GM19463 (cell line): ENCODE measurements around the gene RAPGEF2.

Experiments used
- ATAC-seq: cut with Tn5 transposase; IDR thresholded peaks from one replicate; pipeline ENCODE4 v1.9.1; 2021; ENCODE audit warnings: mild to moderate bottlenecking, moderate library complexity; ENCODE audit not compliant: unreplicated experiment

RAPGEF2 gene

DNA sequence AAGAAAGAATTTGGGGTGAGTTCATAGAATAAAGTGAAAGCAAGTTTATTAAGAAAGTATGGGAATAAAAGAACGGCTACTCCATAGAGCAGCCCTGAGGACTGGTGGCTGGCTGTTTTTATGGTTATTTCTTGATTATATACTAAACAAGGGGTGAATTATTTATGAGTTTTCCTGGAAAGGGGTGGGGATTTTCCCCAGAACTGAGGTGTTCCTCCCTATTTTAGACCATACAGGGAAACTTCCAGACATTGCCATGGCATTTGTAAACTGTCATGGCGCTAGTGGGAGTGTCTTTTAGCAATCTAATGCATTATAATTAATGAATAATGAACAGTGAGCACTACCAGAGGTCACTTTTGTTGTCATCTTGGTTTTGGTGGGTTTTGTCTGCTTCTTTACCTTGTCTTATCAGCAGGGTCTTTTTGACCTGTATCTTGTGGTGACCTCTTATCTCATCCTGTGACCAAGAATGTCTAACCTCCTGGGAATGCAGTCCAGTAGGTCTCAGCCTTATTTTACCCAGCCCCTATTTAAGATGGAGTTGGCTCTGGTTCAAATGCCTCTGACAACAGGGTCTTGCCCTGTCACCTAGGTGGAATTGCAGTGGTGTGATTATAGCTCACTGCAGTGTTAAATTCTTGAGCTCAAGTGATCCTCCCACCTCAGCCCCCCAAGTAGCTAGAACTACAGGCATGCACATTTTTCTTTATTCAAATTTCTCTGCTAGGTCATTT is 27.1 kb downstream of the RAPGEF2 start:
- no peak for ATAC-seq

GRCh38 chr4:159131564-159131963 is 28.7 kb downstream of the RAPGEF2 start:
- ATAC-seq, result no peak

- ATAC-seq, result no peak
Measured at GRCh38 chr4:159134429-159134828, 31.6 kb downstream of the RAPGEF2 start.

- no peak for ATAC-seq
Measured at GRCh38 chr4:159137176-159137575, 34.3 kb downstream of the RAPGEF2 start.

DNA sequence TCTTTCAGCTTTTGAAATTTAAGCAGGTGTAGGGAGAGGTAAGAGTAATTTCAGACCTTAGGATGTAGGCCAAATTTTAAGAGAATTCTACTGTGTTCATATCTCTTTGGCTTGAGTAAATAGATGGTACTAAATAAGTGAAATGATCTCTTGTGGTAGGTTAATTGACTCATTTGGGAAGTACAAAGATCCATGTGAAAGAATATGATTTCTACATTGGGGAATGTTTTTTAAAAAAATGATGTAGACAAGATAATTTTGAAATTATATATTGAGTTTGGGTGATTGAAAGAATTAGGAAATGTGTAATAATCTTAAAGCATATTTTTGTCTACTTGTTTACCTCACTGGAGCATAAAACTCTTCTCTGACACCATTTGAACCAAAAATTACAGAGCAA is 35.6 kb downstream of the RAPGEF2 start:
- no peak for ATAC-seq

DNA sequence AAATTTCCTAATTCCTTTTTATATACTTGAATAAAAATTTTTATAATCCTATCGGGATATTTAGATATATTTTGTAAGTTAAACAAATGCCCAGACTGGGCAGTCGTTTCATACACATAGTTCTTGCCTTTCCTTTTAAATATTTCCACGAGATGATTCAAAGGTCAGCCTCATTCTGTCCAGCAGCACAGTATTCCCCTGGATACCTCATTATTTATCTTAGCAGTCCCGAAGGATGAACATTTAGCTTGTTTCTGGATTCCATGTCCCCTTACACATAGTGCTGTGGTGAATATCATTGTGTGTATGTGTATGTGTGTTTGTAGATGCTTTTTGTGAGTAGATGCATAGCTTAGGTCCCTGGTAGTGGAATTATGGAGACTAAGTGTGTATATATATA is 38.3 kb downstream of the RAPGEF2 start:
- ATAC-seq, result no peak

DNA sequence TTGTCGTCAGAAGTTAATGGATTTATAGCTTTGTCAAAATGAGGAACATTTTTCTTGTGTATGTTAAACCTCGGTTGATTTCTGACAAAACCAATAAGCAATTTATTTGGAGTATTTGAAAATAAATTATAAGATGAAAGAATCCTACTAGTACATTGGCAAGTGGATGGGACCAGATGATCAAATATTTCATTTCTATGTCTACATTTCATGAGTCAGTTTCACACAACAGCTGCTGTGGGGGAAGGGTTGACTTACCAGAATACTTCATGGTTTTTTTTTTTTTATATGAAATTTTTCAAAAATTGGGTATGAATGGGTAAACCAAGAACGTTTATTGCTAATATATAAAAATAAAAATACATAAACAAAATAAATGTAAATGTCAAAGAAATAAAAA is 39.4 kb downstream of the RAPGEF2 start:
- no peak for ATAC-seq

GRCh38 chr4:159142681-159143384 is 40.0 kb downstream of the RAPGEF2 start:
- no peak for ATAC-seq

GRCh38 chr4:159143687-159144086 is 40.8 kb downstream of the RAPGEF2 start:
- ATAC-seq, result no peak

- ATAC-seq, result no peak
Measured at GRCh38 chr4:159144112-159144694, 41.3 kb downstream of the RAPGEF2 start.

DNA sequence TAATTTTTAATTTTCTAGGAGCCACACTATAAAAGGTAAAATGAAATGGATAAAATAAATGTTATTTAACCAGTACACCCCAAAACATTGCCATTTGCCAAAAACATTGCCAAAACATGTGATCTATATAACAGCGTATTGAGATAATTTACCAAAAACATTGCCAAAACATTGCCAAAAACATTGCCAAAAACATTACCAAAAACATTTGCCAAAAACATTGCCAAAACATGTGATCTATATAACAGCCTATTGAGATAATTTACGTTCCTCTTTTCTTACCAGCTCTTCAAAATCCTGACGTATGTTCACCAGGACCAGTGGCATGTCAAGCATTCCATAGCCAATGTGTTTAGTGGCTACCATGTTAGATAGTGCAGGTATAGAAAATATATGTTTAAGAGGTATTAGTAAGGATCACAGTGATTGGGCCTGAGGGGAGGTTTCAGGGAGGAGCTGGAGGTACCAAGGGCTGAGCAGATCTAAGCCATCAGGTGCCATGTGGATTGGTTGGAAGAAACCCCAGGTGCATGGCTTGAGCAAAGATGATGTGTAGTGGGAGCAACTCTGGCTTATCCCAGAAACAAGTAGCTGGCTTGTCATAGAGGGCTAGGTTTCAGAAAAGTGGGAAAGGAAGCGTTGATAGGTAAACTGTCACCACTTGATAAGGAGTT is 42.6 kb downstream of the RAPGEF2 start:
- no peak for ATAC-seq

GRCh38 chr4:159145992-159146330 is 43.1 kb downstream of the RAPGEF2 start:
- ATAC-seq, result no peak

DNA sequence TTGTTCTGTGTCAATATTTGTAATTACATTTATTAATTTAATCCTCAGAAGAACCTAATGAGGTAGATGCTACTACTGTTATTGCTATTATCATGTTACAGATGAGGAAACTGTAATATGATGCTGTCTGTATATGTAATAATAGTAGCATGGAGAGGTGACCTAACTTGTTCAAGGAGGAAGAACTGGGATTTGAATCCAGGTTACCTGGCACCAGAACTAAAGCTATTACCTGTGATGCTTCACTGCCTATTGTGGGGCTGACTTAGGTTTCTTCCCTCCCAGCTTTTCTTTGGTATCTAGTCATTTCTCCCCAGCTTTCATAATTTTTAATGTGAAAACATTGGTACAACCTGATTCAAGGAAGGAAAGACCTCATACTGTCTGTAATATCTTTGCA is 43.6 kb downstream of the RAPGEF2 start:
- no peak for ATAC-seq

GRCh38 chr4:159148441-159148840 is 45.6 kb downstream of the RAPGEF2 start:
- no peak for ATAC-seq

- ATAC-seq, result no peak
Measured at GRCh38 chr4:159149666-159150065, 46.8 kb downstream of the RAPGEF2 start.

- peak; percentile 39 for ATAC-seq
Measured at GRCh38 chr4:159150396-159150795, 47.5 kb downstream of the RAPGEF2 start.

- ATAC-seq, result peak; percentile 72
Measured at GRCh38 chr4:159150821-159151390, 48.0 kb downstream of the RAPGEF2 start.

GRCh38 chr4:159151689-159152088 is 48.8 kb downstream of the RAPGEF2 start:
- ATAC-seq, result no peak

DNA sequence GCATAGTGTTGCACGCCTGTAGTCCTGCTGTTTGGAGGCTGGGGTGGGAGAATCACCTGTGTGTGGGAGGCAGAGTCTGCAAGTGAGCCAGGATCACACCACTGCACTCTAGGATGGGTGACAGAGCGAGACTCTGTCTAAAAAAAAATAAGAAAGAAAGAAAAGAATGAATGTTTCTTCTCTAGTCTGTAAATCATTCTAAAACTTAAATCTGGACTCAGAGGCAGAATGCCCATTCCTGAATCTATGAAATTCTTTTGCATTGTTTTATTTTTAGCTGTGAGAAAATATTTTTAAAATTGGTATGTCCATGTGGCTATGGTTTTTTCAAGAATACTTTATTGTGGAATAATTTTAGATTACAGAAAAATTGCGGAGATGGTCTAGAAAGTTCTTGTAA is 49.3 kb downstream of the RAPGEF2 start:
- no peak for ATAC-seq

- ATAC-seq, result no peak
Measured at GRCh38 chr4:159153669-159154068, 50.8 kb downstream of the RAPGEF2 start.

- ATAC-seq, result no peak
Measured at GRCh38 chr4:159155119-159155518, 52.2 kb downstream of the RAPGEF2 start.
